Measurements from ENCODE around the gene SUPT20H.

DNA sequence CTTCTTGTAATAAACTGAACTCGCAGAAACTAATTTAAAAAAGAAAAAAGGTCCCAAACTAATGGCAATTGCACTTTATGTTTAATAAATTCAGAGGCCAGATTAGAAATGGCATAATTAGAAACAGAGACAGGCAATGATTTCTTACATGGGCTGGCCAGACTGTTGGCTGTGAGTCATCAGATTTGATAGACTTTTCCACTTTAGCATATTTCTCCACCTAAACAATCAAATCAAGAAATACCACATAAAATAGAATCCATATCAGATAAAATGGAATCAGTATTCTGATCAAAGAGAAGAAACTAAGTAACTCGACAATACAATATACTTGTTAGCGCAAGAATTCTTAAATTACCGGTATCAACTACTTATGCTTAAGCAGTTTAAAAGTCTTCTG, 29.9 kb downstream of the SUPT20H start:
- no peak for TF ChIP-seq POLR2A (IDR thresholded peaks at IDR 0.05; ENCODE audit: low read length)
- no peak for TF ChIP-seq GATA1 (IDR thresholded peaks at IDR 0.05; ENCODE audit: low read depth, low read length)

Data from erythroblast (primary cell).